GM12801 (cell line): ENCODE results near the gene ATOX1.

Source experiments
- CTCF ChIP-seq: IDR thresholded peaks from one replicate; pipeline ENCODE4 v1.5.1; 2011; ENCODE audit warnings: control low read depth; ENCODE audit not compliant: insufficient read length; ENCODE audit errors: extremely low read depth

ATOX1 gene

GRCh38 chr5:151787817-151788216 lies 29.4 kb upstream of the ATOX1 start:
- no peak for TF ChIP-seq CTCF

- TF ChIP-seq CTCF = no peak
Observed at GRCh38 chr5:151786468-151786867, 28.0 kb upstream of the ATOX1 start.

- TF ChIP-seq CTCF = no peak
Observed at GRCh38 chr5:151784141-151784540, 25.7 kb upstream of the ATOX1 start.

GRCh38 chr5:151781201-151781600 lies 22.8 kb upstream of the ATOX1 start:
- no peak for TF ChIP-seq CTCF

- TF ChIP-seq CTCF = no peak
Observed at GRCh38 chr5:151780348-151780747, 21.9 kb upstream of the ATOX1 start.

GRCh38 chr5:151779531-151780125 lies 21.2 kb upstream of the ATOX1 start:
- TF ChIP-seq CTCF = no peak

- no peak for TF ChIP-seq CTCF
Observed at GRCh38 chr5:151775025-151775606, 16.7 kb upstream of the ATOX1 start.

GRCh38 chr5:151773951-151774350 lies 15.5 kb upstream of the ATOX1 start:
- no peak for TF ChIP-seq CTCF
